AG08395 (cell line): ENCODE measurements around the gene PRKACA.

Experiments
- DNase-seq: peaks from one replicate; pipeline ENCODE4 v3.0.0; 2012; ENCODE audit warnings: mixed read lengths, low spot score

The PRKACA gene

DNA sequence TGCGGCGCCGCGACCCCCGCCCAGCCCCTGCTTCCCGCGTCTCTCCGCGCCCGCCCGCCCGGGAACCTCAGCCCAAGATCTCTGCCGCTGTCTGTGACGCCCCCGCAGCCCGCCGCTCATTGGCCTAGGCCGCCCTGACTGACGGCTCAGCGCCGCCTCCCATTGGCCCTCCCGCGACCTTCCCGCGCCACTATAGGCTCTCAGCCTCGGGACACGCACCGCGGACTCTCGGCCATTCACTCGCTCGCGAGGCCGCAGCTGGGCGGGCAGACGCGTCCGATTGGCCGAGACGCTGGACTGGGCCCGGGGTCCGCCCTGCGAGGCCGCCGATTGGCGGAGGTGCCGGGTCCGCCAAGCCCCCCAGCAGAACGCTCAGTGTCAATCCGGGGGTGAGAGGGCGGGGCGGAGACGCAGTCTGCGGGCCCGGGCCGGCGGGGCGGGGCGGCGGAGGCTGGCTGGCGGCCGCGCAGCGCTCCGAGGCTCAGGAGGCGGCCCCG lies at the start of gene PRKACA:
Gene PRKACA (minus strand): TSS at position 95 of the 497 bp plus-strand sequence. CDS start 215 bp downstream, outside the sequence.
- DNase-seq: peak; percentile 99

GRCh38 chr19:14166999-14167575 lies 49.5 kb upstream of the PRKACA start:
- no peak for DNase-seq

DNA sequence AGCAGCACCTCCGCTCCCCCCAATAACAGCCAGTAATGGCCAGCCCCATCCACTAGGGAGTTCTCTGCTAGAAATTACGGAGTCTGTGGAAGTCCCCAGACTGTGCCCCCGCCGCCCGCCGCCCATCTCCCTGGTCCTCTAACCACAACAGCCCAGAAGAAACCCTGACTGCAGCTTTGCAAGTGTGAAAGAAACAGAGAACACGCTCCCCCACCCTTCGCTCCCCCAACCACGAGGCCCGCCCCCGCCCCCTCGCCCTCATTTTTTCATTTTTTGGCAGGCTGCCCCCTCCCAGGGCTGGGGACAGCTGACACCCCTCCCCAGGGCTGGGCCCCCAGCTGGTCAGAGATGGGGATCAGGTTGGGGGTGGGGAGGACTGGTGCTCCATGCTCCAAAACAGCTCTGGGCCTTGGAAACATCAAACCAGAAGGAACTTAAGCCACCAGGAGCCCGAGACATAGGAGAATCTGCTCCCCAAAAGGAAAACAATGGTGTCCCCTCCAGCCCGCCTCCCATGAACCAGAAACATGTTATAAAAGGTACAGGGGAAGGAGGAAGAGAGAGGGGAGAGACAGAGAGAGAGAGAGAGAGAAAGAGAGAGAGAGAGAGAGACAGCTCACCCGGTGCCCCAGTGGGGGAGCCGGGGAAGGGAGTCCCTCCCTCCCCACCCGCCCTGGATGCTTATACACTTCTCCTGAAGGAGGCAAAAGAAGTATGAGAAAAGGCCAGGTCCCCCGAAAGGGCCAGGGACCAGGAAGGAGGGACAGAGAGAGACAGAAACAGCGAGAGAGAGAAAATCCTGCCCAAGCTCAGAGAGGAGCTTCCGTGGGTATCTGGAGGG lies 48.6 kb upstream of the PRKACA start:
- no peak for DNase-seq

DNA sequence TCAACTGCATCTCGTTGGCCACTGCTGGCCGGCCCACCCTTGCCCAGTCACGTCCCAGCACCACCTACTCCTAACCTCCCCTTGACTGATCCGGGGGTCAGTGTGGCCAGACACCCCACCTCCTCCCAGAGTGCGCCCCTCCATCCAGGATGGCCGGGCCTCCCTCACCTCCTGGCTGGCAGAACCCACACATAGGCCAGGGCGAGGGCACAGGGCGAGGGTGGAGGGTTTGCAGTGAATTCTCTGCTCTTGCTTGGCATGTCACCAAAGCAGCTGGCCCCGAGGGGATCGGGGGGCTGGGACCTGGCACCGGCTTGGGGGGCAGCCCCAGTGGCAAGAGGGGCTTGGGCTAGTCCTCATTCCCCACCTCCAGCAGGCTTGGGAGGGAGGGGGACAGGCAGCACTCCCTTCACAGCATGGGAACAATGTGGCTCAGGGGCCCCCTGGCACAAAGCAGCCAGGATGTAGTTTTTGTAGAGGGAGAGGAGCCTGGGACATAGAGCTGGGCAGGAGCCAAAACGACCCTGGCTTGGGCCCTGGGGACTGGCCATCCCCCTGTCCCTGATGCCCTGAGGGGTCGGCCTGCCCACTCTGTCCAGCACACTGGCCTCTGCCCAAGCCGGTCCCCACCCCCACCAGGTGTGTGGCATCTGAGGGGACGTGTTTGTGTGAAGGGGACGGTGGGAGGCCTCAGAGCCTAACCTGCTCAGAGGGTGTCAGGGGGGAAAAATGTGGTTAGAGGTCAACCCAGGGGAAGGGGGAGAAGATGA lies 47.3 kb upstream of the PRKACA start:
- no peak for DNase-seq

GRCh38 chr19:14164082-14164481 lies 46.5 kb upstream of the PRKACA start:
- no peak for DNase-seq

DNA sequence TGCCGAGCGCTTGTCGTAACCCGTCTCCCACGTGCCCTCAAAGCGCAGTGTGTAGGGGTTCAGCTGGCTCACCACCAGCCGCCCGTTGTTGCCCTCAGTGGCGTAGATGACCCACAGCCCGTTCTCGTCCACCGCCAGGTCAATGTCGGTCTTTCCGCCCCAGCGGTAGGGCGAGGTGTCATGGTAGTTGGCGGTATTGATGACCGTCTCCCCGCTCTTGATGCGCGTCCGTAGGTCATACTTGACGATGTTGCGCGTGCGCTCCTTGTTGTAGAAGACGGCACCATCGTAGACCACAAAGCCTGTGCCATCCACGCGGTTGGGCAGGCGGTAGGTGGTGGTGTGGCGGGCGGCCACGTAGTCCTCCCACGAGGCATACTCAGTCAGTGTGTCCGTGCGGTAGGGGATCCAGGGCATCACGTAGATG lies 45.3 kb upstream of the PRKACA start:
- no peak for DNase-seq

DNA sequence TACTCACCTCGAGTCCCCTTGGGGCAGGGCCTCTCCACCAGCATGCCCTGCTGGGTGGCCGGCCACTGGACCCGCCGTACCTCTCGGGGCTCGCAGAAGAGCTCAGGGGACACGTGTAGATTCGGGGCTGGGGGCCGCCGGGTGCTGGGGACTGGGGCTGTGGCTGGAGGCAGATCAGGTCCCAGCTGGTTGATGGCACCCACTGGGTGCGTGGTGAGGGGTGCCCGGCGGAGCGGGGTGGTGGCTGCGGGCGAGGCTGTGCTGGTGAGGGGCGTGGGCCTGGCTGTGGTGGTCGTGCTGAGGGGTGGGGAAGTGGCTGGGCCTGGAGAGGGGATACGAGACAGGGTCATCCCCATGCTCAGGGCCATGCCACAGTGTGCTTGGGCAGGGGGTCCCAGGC lies 43.7 kb upstream of the PRKACA start:
- no peak for DNase-seq

GRCh38 chr19:14160017-14160703 lies 42.6 kb upstream of the PRKACA start:
- DNase-seq: no peak

DNA sequence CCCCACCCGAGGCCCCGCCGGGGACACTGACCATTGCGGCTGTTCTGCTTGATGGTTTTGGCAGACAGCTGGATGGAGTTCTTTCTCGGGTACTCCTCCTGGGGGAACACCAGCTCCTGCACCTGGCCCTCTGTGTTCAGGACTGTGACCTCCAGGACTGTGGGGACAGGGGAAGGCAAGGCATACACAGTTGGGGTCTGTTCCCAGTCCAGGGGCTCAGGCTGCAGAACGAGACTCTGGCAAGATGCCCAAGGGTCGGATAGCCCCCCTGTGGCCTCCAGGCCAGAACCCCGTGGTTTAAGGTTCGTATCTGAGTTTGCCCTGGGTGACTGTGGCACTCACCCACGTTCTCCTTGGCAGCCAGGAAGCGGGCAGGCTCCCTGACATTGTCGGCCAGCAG lies 41.5 kb upstream of the PRKACA start:
- DNase-seq: no peak

DNA sequence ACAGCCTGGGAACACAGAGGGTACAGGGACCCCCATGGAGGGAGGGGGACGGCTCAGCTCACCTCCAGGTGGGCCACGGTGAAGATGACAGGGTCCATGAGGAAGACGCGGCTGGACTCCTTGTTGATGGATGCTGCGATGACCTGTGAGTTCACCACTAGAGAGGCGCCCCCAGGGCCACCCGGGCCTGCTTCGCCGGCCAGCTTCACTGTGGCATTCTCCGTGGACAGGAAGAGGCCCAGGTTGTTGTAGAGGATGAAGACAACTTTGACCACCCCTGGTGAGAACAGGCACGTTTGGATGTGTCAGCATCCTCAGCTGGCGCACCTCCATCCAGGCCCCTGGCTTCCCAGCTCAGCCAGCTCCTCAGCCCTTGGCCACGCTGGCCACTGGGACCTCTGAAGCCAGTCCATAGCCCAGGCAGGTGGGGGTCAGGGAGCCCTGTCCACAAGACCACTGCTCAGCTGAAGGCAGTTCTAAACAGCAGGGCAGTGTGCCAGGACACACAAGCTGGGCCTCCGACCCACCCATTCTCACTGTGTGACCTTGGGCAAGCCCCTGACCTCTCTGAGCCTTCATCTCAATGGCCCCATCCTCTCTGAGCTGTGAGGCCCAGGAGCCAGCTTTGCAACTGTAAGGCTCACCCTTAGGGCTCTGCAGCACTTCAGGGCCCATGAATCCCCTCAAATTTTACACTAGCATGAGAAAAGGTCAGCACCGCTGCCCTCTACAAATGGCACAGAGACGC lies 40.9 kb upstream of the PRKACA start:
- DNase-seq: no peak

- no peak for DNase-seq
Observed at GRCh38 chr19:14156971-14157717, 39.6 kb upstream of the PRKACA start.

- no peak for DNase-seq
Observed at GRCh38 chr19:14156122-14156521, 38.6 kb upstream of the PRKACA start.

DNA sequence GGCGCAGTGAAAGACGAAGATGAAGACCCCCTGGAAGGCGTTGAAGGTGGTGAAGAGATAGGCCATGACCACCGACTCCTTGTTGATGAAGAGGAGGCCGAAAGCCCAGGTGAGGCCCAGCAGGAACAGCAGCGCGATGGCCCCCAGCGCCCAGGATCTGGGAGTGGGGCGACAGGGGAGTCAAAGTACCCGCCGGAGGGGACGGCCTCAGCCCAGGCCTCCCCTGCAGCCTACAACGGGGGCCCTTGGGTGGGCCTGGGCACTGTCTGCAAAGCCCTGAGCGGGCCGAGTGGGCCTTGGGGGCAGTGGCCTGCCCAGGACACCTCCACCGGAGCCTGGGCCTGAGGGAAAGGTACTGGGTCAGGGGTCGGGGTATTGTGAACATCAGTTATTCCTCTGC lies 37.8 kb upstream of the PRKACA start:
- no peak for DNase-seq

- no peak for DNase-seq
Observed at GRCh38 chr19:14152713-14153112, 35.2 kb upstream of the PRKACA start.

- DNase-seq: no peak
Observed at GRCh38 chr19:14150770-14151661, 33.5 kb upstream of the PRKACA start.

- no peak for DNase-seq
Observed at GRCh38 chr19:14150041-14150769, 32.6 kb upstream of the PRKACA start.

GRCh38 chr19:14149509-14149994 lies 32.0 kb upstream of the PRKACA start:
- peak; percentile 66 for DNase-seq

DNA sequence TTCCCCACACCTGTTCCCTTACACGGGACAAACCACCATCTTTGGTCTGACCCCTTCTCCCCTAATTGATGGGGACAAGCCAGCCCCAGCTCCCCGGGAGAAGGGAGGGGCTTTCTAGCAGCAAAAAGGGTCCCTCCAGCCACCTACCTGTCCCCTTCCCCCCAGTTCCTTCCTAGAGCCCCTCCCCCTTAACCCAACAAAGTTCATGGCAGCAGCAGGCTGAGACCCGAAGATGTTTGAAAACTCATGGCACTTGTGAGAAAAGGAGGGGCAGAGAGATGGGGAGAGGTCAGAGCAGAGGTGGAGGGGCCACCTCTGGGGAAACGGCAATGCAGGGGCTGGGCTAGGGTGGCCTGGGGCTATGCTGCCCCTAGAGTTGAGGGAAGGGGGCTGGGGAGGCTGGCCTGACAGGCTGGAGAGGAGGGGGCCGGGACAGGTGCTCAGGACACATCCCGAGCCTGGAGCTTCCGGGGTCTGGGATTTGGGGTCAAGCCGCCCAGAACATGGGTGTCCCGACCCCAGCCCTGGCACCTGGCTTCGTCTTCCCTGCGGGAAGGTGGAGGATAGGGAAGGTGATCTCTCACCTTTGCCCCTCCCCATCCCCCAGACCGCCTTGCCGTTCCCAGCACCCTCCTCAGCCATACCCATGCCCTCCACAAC lies 31.3 kb upstream of the PRKACA start:
- no peak for DNase-seq
